ENCODE data around the gene SMARCA2. TPM values are rescaled to one million over a fixed set of nuclear protein-coding genes. Genes with fewer than 3 reads are reported as not detected.

Gene SMARCA2
- total and polyA plus RNA-seq, 9 of the 15 experiments (the other 6 are each of a cell fraction or from before 2014, with no cell fraction given), result 8.0 to 34.8 (median 25.5) TPM

DNA sequence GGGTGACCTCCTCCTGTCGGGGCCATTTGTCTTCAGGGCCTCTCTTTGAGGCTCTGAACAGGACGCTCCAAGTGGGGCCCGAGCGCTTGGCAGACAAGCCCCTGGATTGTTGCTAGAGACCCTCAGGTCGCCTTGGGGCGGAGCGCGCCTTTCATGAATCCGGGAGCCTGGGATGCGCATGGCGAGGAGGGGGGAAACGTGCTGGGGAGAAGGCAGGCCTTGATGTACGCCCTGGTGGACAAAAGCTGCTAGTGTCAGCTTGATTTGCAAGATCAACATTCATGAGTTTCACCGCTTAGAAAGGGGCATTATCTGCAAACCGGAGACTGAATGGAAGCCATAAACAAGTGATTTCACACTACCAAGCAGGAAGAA, 226.3 kb downstream of the SMARCA2 start (continued):
- TF ChIP-seq ZBTB40 (IDR thresholded peaks at IDR 0.05), result no peak
- TF ChIP-seq ZBTB40 (CRISPR knock-in tag; IDR thresholded peaks at IDR 0.05), result no peak
- no peak for TF ChIP-seq JUND (IDR thresholded peaks at IDR 0.05; ENCODE audit: borderline replicate concordance, low read depth, low read length)
- no peak for TF ChIP-seq JUND (tag; IDR thresholded peaks at IDR 0.05; ENCODE audit: borderline replicate concordance, low read depth, low read length)
- no peak for TF ChIP-seq HBP1 (CRISPR knock-in tag; IDR thresholded peaks at IDR 0.05)
- TF ChIP-seq CHD1 (IDR thresholded peaks at IDR 0.05; ENCODE audit: low read length), result no peak
- TF ChIP-seq ZFX (CRISPR knock-in tag; IDR thresholded peaks at IDR 0.05), result no peak

Data from K562 (cell line).